Skeletal muscle tissue (tissue), 4 donors: ENCODE results near the gene PARD3B. TPM values are rescaled to one million over a fixed set of nuclear protein-coding genes. Genes with fewer than 3 reads are reported as not detected.

Experiments
- H3K27ac ChIP-seq: one replicate; pipeline ENCODE4 v1.7.0; 2013; ENCODE audit warnings: mild to moderate bottlenecking, low read depth, low read length, inconsistent platforms
- H3K27me3 ChIP-seq, 3 donors: one replicate each; pipeline ENCODE4 v1.7.0; 2013; ENCODE audit warnings: low read length in 3 of 3; ENCODE audit not compliant: control insufficient read depth in 3 of 3, insufficient read depth in 3 of 3
- H3K36me3 ChIP-seq, 3 donors: one replicate each; pipeline ENCODE4 v1.7.0; 2013; ENCODE audit warnings: low read length in 3 of 3; ENCODE audit not compliant: control insufficient read depth in 3 of 3, insufficient read depth in 3 of 3
- H3K4me1 ChIP-seq, 3 donors: one replicate each; pipeline ENCODE4 v1.7.0; 2013; ENCODE audit warnings: low read length in 3 of 3, mild to moderate bottlenecking in 3 of 3; ENCODE audit not compliant: control insufficient read depth in 3 of 3, insufficient read depth in 3 of 3
- H3K4me3 ChIP-seq, 3 donors: one replicate each; pipeline ENCODE4 v1.7.0; 2013; ENCODE audit warnings: low read length in 3 of 3
- H3K9ac ChIP-seq, 3 donors: one replicate each; pipeline ENCODE4 v1.7.0; 2013; ENCODE audit warnings: low read length in 3 of 3, mild to moderate bottlenecking in 3 of 3, moderate library complexity in 2 of 3, low read depth in 1 of 3
- H3K9me3 ChIP-seq, 3 donors: one replicate each; pipeline ENCODE4 v1.7.0; 2013; ENCODE audit warnings: low read length in 3 of 3; ENCODE audit not compliant: control insufficient read depth in 3 of 3
- total RNA-seq: library from RNA; depleted of rRNA; stranded (reverse); fragments of >200 nt; gene quantifications from one replicate; pipeline ENCODE4 v1.2.3, GENCODE V29; 2014
- donor health status: Osteomylitis.

Gene PARD3B
- total RNA-seq = 19.8 TPM

GRCh38 chr2:204544961-204545860, at the start of gene PARD3B:
TSS of gene PARD3B (plus strand) at chr2:204545475. CDS start at chr2:204546000, 525 bp downstream.
- Histone ChIP-seq H3K9me3 (no peaks in the 10 kb centered on the region), H3K36me3 (no peaks in the 10 kb centered on the region), H3K4me1 (peaks cover 14 to 22% (median 17%) of the 10 kb centered on the region in 3 donors), H3K27me3 (no peaks in the 10 kb centered on the region), H3K4me3 (peak within 1 kb of the TSS; percentile 80 to 85 (median 85)), H3K9ac (peak within 1 kb of the TSS; percentile 48 to 80 (median 76)), H3K27ac (no peak within 1 kb of the TSS)

GRCh38 chr2:204496779-204497178, 48.5 kb upstream of the PARD3B start:
- no peaks in the 10 kb centered on the region for H3K9me3 ChIP-seq
- no peaks in the 10 kb centered on the region for H3K27me3 ChIP-seq
- H3K4me1 ChIP-seq = no peaks in the 10 kb centered on the region
- no peak overlapping the region for H3K27ac ChIP-seq
- H3K36me3 ChIP-seq = no peaks in the 10 kb centered on the region
- no peak overlapping the region for H3K9ac ChIP-seq
- H3K4me3 ChIP-seq = no peak overlapping the region

GRCh38 chr2:204497855-204498254, 47.4 kb upstream of the PARD3B start:
- H3K27me3 ChIP-seq = no peaks in the 10 kb centered on the region

GRCh38 chr2:204498291-204498690, 47.0 kb upstream of the PARD3B start:
- Histone ChIP-seq H3K9me3 (no peaks in the 10 kb centered on the region), H3K27ac (no peak overlapping the region), H3K4me1 (no peaks in the 10 kb centered on the region), H3K27me3 (no peaks in the 10 kb centered on the region), H3K4me3 (no peak overlapping the region), H3K36me3 (no peaks in the 10 kb centered on the region), H3K9ac (no peak overlapping the region)

More at GRCh38 chr2:204497855-204498254, 47.4 kb upstream of the PARD3B start:
- Histone ChIP-seq H3K9ac (no peak overlapping the region), H3K36me3 (no peaks in the 10 kb centered on the region), H3K27ac (no peak overlapping the region), H3K9me3 (no peaks in the 10 kb centered on the region), H3K4me1 (no peaks in the 10 kb centered on the region), H3K4me3 (no peak overlapping the region)

GRCh38 chr2:204503869-204504268, 41.4 kb upstream of the PARD3B start:
- Histone ChIP-seq H3K9ac (no peak overlapping the region), H3K4me3 (no peak overlapping the region), H3K4me1 (no peaks in the 10 kb centered on the region), H3K36me3 (no peaks in the 10 kb centered on the region), H3K27me3 (no peaks in the 10 kb centered on the region), H3K27ac (no peak overlapping the region), H3K9me3 (no peaks in the 10 kb centered on the region)

- Histone ChIP-seq H3K9ac (no peak overlapping the region), H3K4me1 (no peaks in the 10 kb centered on the region), H3K9me3 (no peaks in the 10 kb centered on the region), H3K36me3 (no peaks in the 10 kb centered on the region), H3K4me3 (no peak overlapping the region), H3K27ac (no peak overlapping the region), H3K27me3 (no peaks in the 10 kb centered on the region)
These were observed 40.7 kb upstream of the PARD3B start for GRCh38 chr2:204504594-204504993.

GRCh38 chr2:204505488-204505887, 39.8 kb upstream of the PARD3B start:
- H3K9ac ChIP-seq = no peak overlapping the region

GRCh38 chr2:204505946-204506345, 39.3 kb upstream of the PARD3B start:
- Histone ChIP-seq H3K27ac (no peak overlapping the region), H3K27me3 (no peaks in the 10 kb centered on the region), H3K9ac (no peak overlapping the region), H3K4me3 (no peak overlapping the region), H3K9me3 (no peaks in the 10 kb centered on the region), H3K4me1 (no peaks in the 10 kb centered on the region), H3K36me3 (no peaks in the 10 kb centered on the region)

More at GRCh38 chr2:204505488-204505887, 39.8 kb upstream of the PARD3B start:
- Histone ChIP-seq H3K4me1 (no peaks in the 10 kb centered on the region), H3K36me3 (no peaks in the 10 kb centered on the region), H3K27me3 (no peaks in the 10 kb centered on the region), H3K27ac (no peak overlapping the region), H3K9me3 (no peaks in the 10 kb centered on the region), H3K4me3 (no peak overlapping the region)

GRCh38 chr2:204507636-204508035, 37.6 kb upstream of the PARD3B start:
- Histone ChIP-seq H3K36me3 (no peaks in the 10 kb centered on the region), H3K9me3 (no peaks in the 10 kb centered on the region), H3K27ac (no peak overlapping the region), H3K9ac (no peak overlapping the region), H3K27me3 (no peaks in the 10 kb centered on the region), H3K4me3 (no peak overlapping the region), H3K4me1 (no peaks in the 10 kb centered on the region)

- Histone ChIP-seq H3K36me3 (no peaks in the 10 kb centered on the region), H3K9ac (no peak overlapping the region)
These were observed 34.4 kb upstream of the PARD3B start for GRCh38 chr2:204510709-204511420.

More at GRCh38 chr2:204510709-204511420, 34.4 kb upstream of the PARD3B start:
- Histone ChIP-seq H3K27me3 (no peaks in the 10 kb centered on the region), H3K4me1 (no peaks in the 10 kb centered on the region), H3K4me3 (no peak overlapping the region), H3K27ac (no peak overlapping the region), H3K9me3 (no peaks in the 10 kb centered on the region)
